Kidney (tissue), 22 donors: ENCODE measurements around the gene RRAGA. TPM values are rescaled to one million over a fixed set of nuclear protein-coding genes. Genes with fewer than 3 reads are reported as not detected.

Source experiments
- DNase-seq, 5 donors: peaks; one replicate each; pipeline ENCODE4 v3.0.0-alpha.2; 2013 to 2020
- FAIRE-seq: peaks from 2 replicates; lab custom pipeline; 2012; peaks lifted over from hg19 to GRCh38; lab: Jason Lieb, UNC
- H3K27ac ChIP-seq, 2 donors: one replicate each; pipeline ENCODE4 v1.7.0; 2013; ENCODE audit warnings: low read depth in 2 of 2, low read length in 2 of 2, inconsistent platforms in 1 of 2
- H3K27me3 ChIP-seq: one replicate; pipeline ENCODE4 v1.7.1; 2013; ENCODE audit warnings: low read length, inconsistent platforms; ENCODE audit not compliant: control insufficient read depth, insufficient read depth
- H3K36me3 ChIP-seq, 3 donors: one replicate each; pipeline versions ENCODE4 v1.7.0 to v1.7.1; 2013; ENCODE audit warnings: low read length in 3 of 3, control low read depth in 1 of 3, inconsistent platforms in 1 of 3; ENCODE audit not compliant: insufficient read depth in 3 of 3, control insufficient read depth in 2 of 3
- H3K4me1 ChIP-seq, 3 donors: one replicate each; pipeline versions ENCODE4 v1.7.0 to v1.7.1; 2013; ENCODE audit warnings: low read length in 3 of 3, inconsistent platforms in 1 of 3, low read depth in 1 of 3; ENCODE audit not compliant: control insufficient read depth in 2 of 3, insufficient read depth in 2 of 3
- H3K4me3 ChIP-seq, 3 donors: one replicate each; pipeline versions ENCODE4 v1.7.0 to v1.8.1; 2013; ENCODE audit warnings: low read length in 3 of 3, control low read depth in 1 of 3, inconsistent platforms in 1 of 3
- H3K9ac ChIP-seq, 3 donors: one replicate each; pipeline versions ENCODE4 v1.7.0 to v1.7.1; 2013; ENCODE audit warnings: low read length in 3 of 3, control low read depth in 1 of 3, inconsistent platforms in 1 of 3
- H3K9me3 ChIP-seq, 3 donors: one replicate each; pipeline versions ENCODE4 v1.7.0 to v1.7.1; 2013; ENCODE audit warnings: low read length in 3 of 3, control low read depth in 1 of 3, inconsistent platforms in 1 of 3; ENCODE audit not compliant: control insufficient read depth in 2 of 3, insufficient read depth in 1 of 3
- CTCF ChIP-seq: IDR thresholded peaks from 3 replicates; pipeline ENCODE4 v1.5.1; 2012; ENCODE audit warnings: mild to moderate bottlenecking, moderate library complexity, borderline replicate concordance; ENCODE audit not compliant: insufficient read depth; ENCODE audit errors: extremely low read depth
- intact Hi-C: fragments of 100-400 bp; cut with DNase I; formaldehyde crosslinking; loops from one replicate; pipeline ENCODE4 v1.11.1; 2022
- long read RNA-seq, 10 donors: library from polyadenylated mRNA in 1 of 10; unstranded in 1 of 10; transcript quantifications; one replicate each; pipeline ENCODE4 v2.0.0 and lab custom pipeline, GENCODE V29; 2021 to 2026
- polyA plus RNA-seq: library from polyadenylated mRNA; stranded (reverse); fragments of 350-450 nt; fragmentation: Illumina TruSeq; extraction: RNeasy Lipid Tissue Mini Kit (QIAGEN cat#74804); gene quantifications from one replicate; pipeline ENCODE4 v1.2.3, GENCODE V29; 2014; ENCODE audit warnings: low read depth, low replicate concordance; ENCODE audit not compliant: insufficient read depth
- total RNA-seq: library from RNA; stranded (reverse); fragmentation: NEBNext Ultra II Directional; extraction: Animal tissue kit (Norgen Biotek cat#: 25700); gene quantifications from one replicate; pipeline ENCODE4 v1.2.1, GENCODE V29; 2021
- donor health status: control.
- donor health status: control.
- donor health status: control.
- donor health status: control.
- donor health status: control.
- donor health status: DM: yes; HTN: yes; CAD: no.
- donor health status: Normal renal cell carcinoma (clear cell type).

The RRAGA gene
- total RNA-seq (94.3 TPM), polyA plus RNA-seq (99.3 TPM)
- long read RNA-seq, donor 1, transcript RRAGA-201 (1 exons, 1,589 nt), result major isoform, 89 of 89 reads
- long read RNA-seq, donor 1, partial matches to known transcripts, result 0 of 89 reads
- long read RNA-seq, donor 1, other reads (novel, unspliced or antisense), result 0 of 89 reads
- long read RNA-seq, donor 2, transcript RRAGA-201 (1 exons, 1,589 nt), result major isoform, 132 of 132 reads
- long read RNA-seq, donor 2, partial matches to known transcripts, result 0 of 132 reads
- long read RNA-seq, donor 2, other reads (novel, unspliced or antisense), result 0 of 132 reads
- long read RNA-seq, donor 3, transcript RRAGA-201 (1 exons, 1,589 nt), result major isoform, 132 of 132 reads
- long read RNA-seq, donor 3, partial matches to known transcripts, result 0 of 132 reads
- long read RNA-seq, donor 3, other reads (novel, unspliced or antisense), result 0 of 132 reads
- long read RNA-seq, donor 4, transcript RRAGA-201 (1 exons, 1,589 nt), result major isoform, 113 of 113 reads
- long read RNA-seq, donor 4, partial matches to known transcripts, result 0 of 113 reads
- long read RNA-seq, donor 4, other reads (novel, unspliced or antisense), result 0 of 113 reads
- long read RNA-seq, donor 5, transcript RRAGA-201 (1 exons, 1,589 nt), result major isoform, 9 of 9 reads
- long read RNA-seq, donor 5, partial matches to known transcripts, result 0 of 9 reads
- long read RNA-seq, donor 5, other reads (novel, unspliced or antisense), result 0 of 9 reads
- long read RNA-seq, donor 6, transcript RRAGA-201 (1 exons, 1,589 nt), result major isoform, 87 of 87 reads
- long read RNA-seq, donor 6, partial matches to known transcripts, result 0 of 87 reads
- long read RNA-seq, donor 6, other reads (novel, unspliced or antisense), result 0 of 87 reads
- long read RNA-seq, donor 7, transcript RRAGA-201 (1 exons, 1,589 nt), result major isoform, 139 of 139 reads
- long read RNA-seq, donor 7, partial matches to known transcripts, result 0 of 139 reads
- long read RNA-seq, donor 7, other reads (novel, unspliced or antisense), result 0 of 139 reads
- long read RNA-seq, donor 8, transcript RRAGA-201 (1 exons, 1,589 nt), result major isoform, 137 of 137 reads
- long read RNA-seq, donor 8, partial matches to known transcripts, result 0 of 137 reads
- long read RNA-seq, donor 8, other reads (novel, unspliced or antisense), result 0 of 137 reads
- long read RNA-seq, donor 9, transcript RRAGA-201 (1 exons, 1,589 nt), result major isoform, 62 of 62 reads
- long read RNA-seq, donor 9, partial matches to known transcripts, result 0 of 62 reads
- long read RNA-seq, donor 9, other reads (novel, unspliced or antisense), result 0 of 62 reads
- long read RNA-seq, donor 10, transcript RRAGA-201 (1 exons, 1,589 nt), result major isoform, 120 of 120 reads
- long read RNA-seq, donor 10, partial matches to known transcripts, result 0 of 120 reads
- long read RNA-seq, donor 10, other reads (novel, unspliced or antisense), result 0 of 120 reads

- TF ChIP-seq CTCF, result peak; percentile 69
- H3K4me3 ChIP-seq, result peak within 1 kb of the TSS; percentile 72 to 94 (median 76)
- H3K36me3 ChIP-seq, result no peaks in the 10 kb centered on the region
- FAIRE-seq (peak; percentile 35), DNase-seq (peak; percentile 97 to 99 (median 98))
- H3K9ac ChIP-seq, result peak within 1 kb of the TSS; percentile 93 to 98 (median 94)
- peaks cover 3 to 11% (median 6%) of the 10 kb centered on the region in 3 donors for H3K4me1 ChIP-seq
- no peaks in the 10 kb centered on the region for H3K9me3 ChIP-seq
- no peaks in the 10 kb centered on the region for H3K27me3 ChIP-seq
- intact Hi-C loops, result no loop called here
- peak within 1 kb of the TSS; percentile 93 to 97 for H3K27ac ChIP-seq
Measured at GRCh38 chr9:19048966-19049916, at the start of gene RRAGA. RRAGA (plus strand) TSS chr9:19049427; CDS start chr9:19049660, 233 bp downstream.

- Histone ChIP-seq H3K4me3 (no peak overlapping the region), H3K9me3 (no peaks in the 10 kb centered on the region), H3K27ac (no peak overlapping the region), H3K9ac (no peak overlapping the region), H3K4me1 (no peaks in the 10 kb centered on the region), H3K36me3 (no peaks in the 10 kb centered on the region), H3K27me3 (no peaks in the 10 kb centered on the region)
- DNase-seq (peak in 1 of 5 donors; percentile 66), FAIRE-seq (no peak)
- TF ChIP-seq CTCF, result no peak
- intact Hi-C loops, result no loop called here
Measured at GRCh38 chr9:19000133-19000532, 49.1 kb upstream of the RRAGA start.
